ENCODE results near the gene SEC14L6. TPM values are rescaled to one million over a fixed set of nuclear protein-coding genes. Genes with fewer than 3 reads are reported as not detected.

Gene SEC14L6
- total RNA-seq, 2 donors from 2014 or later = 1.6 to 2.1 TPM

- no peaks in the 10 kb centered on the region for H3K9me3 Mint-ChIP-seq
- H3K9ac ChIP-seq (ENCODE audit: extremely low read depth, low read length, poor library complexity, severe bottlenecking) = no peak overlapping the region
- no peaks in the 10 kb centered on the region for H3K36me3 Mint-ChIP-seq (ENCODE audit: low read depth)
- H3K27me3 Mint-ChIP-seq (ENCODE audit: insufficient read depth) = peaks cover 24% of the 10 kb centered on the region
- H3K27ac ChIP-seq (ENCODE audit: low read depth, low read length) = no peak overlapping the region
- no peaks in the 10 kb centered on the region for H3K36me3 ChIP-seq (ENCODE audit: control insufficient read depth, insufficient read depth, low read length)
- H3K4me1 Mint-ChIP-seq = no peaks in the 10 kb centered on the region
- H3K4me1 ChIP-seq (ENCODE audit: control insufficient read depth, insufficient read depth, low read length) = no peaks in the 10 kb centered on the region
- DNase-seq = no peak
- 87 to 93% methylated on average over 3 to 12 of the region's 12 CpGs for whole genome bisulfite sequencing, 2 experiments (ENCODE audit: insufficient coverage in 1 of 2, insufficient read length in 1 of 2)
- no peak overlapping the region for H3K4me3 ChIP-seq (ENCODE audit: low read length)
- no peak for TF ChIP-seq CTCF (conservative IDR thresholded peaks at IDR 0.05)
- H3K27ac Mint-ChIP-seq = no peak overlapping the region
- H3K4me3 Mint-ChIP-seq = no peak overlapping the region
- no peaks in the 10 kb centered on the region for H3K27me3 ChIP-seq (ENCODE audit: control insufficient read depth, insufficient read depth, low read length, poor library complexity, severe bottlenecking)
- H3K9me3 ChIP-seq (ENCODE audit: control insufficient read depth, low read length) = no peaks in the 10 kb centered on the region
Measured at GRCh38 chr22:30503551-30503950, 43.0 kb downstream of the SEC14L6 start.

- Histone ChIP-seq H3K27me3 (ENCODE audit: control insufficient read depth, insufficient read depth, low read length, poor library complexity, severe bottlenecking) (no peaks in the 10 kb centered on the region), H3K36me3 (ENCODE audit: control insufficient read depth, insufficient read depth, low read length) (no peaks in the 10 kb centered on the region), H3K4me3 (ENCODE audit: low read length) (no peak overlapping the region), H3K9me3 (ENCODE audit: control insufficient read depth, low read length) (no peaks in the 10 kb centered on the region), H3K9ac (ENCODE audit: extremely low read depth, low read length, poor library complexity, severe bottlenecking) (no peak overlapping the region), H3K4me1 (ENCODE audit: control insufficient read depth, insufficient read depth, low read length) (no peaks in the 10 kb centered on the region), H3K27ac (ENCODE audit: low read depth, low read length) (no peak overlapping the region)
- H3K9me3 Mint-ChIP-seq = no peaks in the 10 kb centered on the region
- no peaks in the 10 kb centered on the region for H3K4me1 Mint-ChIP-seq
- 93 to 94% methylated on average over 3 of the region's 3 CpGs for WGBS, 2 experiments (ENCODE audit: insufficient coverage in 1 of 2, insufficient read length in 1 of 2)
- no peak overlapping the region for H3K4me3 Mint-ChIP-seq
- no peak overlapping the region for H3K27ac Mint-ChIP-seq
- TF ChIP-seq CTCF (conservative IDR thresholded peaks at IDR 0.05) = no peak
- peaks cover 28% of the 10 kb centered on the region for H3K27me3 Mint-ChIP-seq (ENCODE audit: insufficient read depth)
- no peaks in the 10 kb centered on the region for H3K36me3 Mint-ChIP-seq (ENCODE audit: low read depth)
- DNase-seq = no peak
Measured at GRCh38 chr22:30502911-30503310, 43.6 kb downstream of the SEC14L6 start.

GRCh38 chr22:30502153-30502552 lies 44.4 kb downstream of the SEC14L6 start:
- Histone ChIP-seq H3K36me3 (ENCODE audit: control insufficient read depth, insufficient read depth, low read length) (no peaks in the 10 kb centered on the region), H3K4me3 (ENCODE audit: low read length) (no peak overlapping the region), H3K27me3 (ENCODE audit: control insufficient read depth, insufficient read depth, low read length, poor library complexity, severe bottlenecking) (no peaks in the 10 kb centered on the region), H3K9ac (ENCODE audit: extremely low read depth, low read length, poor library complexity, severe bottlenecking) (no peak overlapping the region), H3K9me3 (ENCODE audit: control insufficient read depth, low read length) (no peaks in the 10 kb centered on the region), H3K4me1 (ENCODE audit: control insufficient read depth, insufficient read depth, low read length) (no peaks in the 10 kb centered on the region), H3K27ac (ENCODE audit: low read depth, low read length) (no peak overlapping the region)
- Mint-ChIP-seq H3K4me1 (no peaks in the 10 kb centered on the region), H3K9me3 (no peaks in the 10 kb centered on the region), H3K27ac (no peak overlapping the region), H3K27me3 (ENCODE audit: insufficient read depth) (peaks cover 28% of the 10 kb centered on the region), H3K36me3 (ENCODE audit: low read depth) (no peaks in the 10 kb centered on the region), H3K4me3 (no peak overlapping the region)
- DNase-seq = no peak
- 80 to 82% methylated on average over 3 to 4 of the region's 4 CpGs for WGBS, 2 experiments (ENCODE audit: insufficient coverage in 1 of 2, insufficient read length in 1 of 2)
- TF ChIP-seq CTCF (conservative IDR thresholded peaks at IDR 0.05) = no peak
